ENCODE measurements around the gene WDPCP. TPM values are rescaled to one million over a fixed set of nuclear protein-coding genes. Genes with fewer than 3 reads are reported as not detected.

The WDPCP gene
- total and polyA plus RNA-seq, 2 of the 8 experiments (the other 6 are each of a cell fraction or from before 2014, with no cell fraction given), result 9.3 to 25.8 TPM

- DNase-seq (ENCODE audit: low read depth in 1 of 2, low spot score in 2 of 2), result peak; percentile 19 to 64
- no peak overlapping the region for H4K5ac ChIP-seq (ENCODE audit: insufficient read length, low read depth, low read length)
- H4K8ac ChIP-seq (ENCODE audit: extremely low read depth, insufficient read depth, low read length), result peak overlapping the region; percentile 63
- FAIRE-seq, result peak; percentile 99
- no peak overlapping the region for H3K4ac ChIP-seq (replicated peaks; ENCODE audit: insufficient read length, low read depth, low read length)
- H3K79me1 ChIP-seq (ENCODE audit: low read depth, low read length), result no peaks in the 10 kb centered on the region
- no peak overlapping the region for H2BK20ac ChIP-seq (ENCODE audit: low read length)
- H3K23me2 ChIP-seq (ENCODE audit: low read depth, low read length), result no peaks in the 10 kb centered on the region
- no peak overlapping the region for H2BK120ac ChIP-seq (replicated peaks; ENCODE audit: low read depth, low read length)
- no peak overlapping the region for H2BK5ac ChIP-seq (ENCODE audit: low read depth, low read length)
- H3K9ac ChIP-seq (replicated peaks in 1 of 4; ENCODE audit: extremely low read depth in 1 of 4, low read depth in 3 of 4, low read length in 3 of 4), result no peak overlapping the region
- no peak overlapping the region for H3K4me2 ChIP-seq (ENCODE audit: insufficient read depth in 1 of 2, low read depth in 2 of 2, low read length in 2 of 2)
- CTCF ChIA-PET (ENCODE audit: partially characterized antibody), result interaction anchor here (0.6 to 3.5 kb wide), 36 partner anchors 9 to 636 kb away, joined by 3 to 22 read pairs (median 4); no protein-coding TSS in a partner anchor
- no peak overlapping the region for H3K56ac ChIP-seq (replicated peaks; ENCODE audit: insufficient read length, low read depth, low read length)
- 71% methylated on average over 15 of the region's 15 CpGs; no CpG with 5 or more reads in 1 of the 2 experiments for WGBS, 2 experiments (ENCODE audit: extremely low coverage in 1 of 2, insufficient coverage in 1 of 2, insufficient read length in 1 of 2, insufficient replicate concordance in 2 of 2, low coverage in 1 of 2, low lambda C conversion rate in 2 of 2, missing lambda C conversion rate in 1 of 2)
- H3K9me3 ChIP-seq (ENCODE audit: insufficient read depth in 2 of 2, low read depth in 1 of 2, low read length in 1 of 2), result peaks cover 0 to 6% of the 10 kb centered on the region in 2 experiments
- H3K79me2 ChIP-seq (ENCODE audit: control insufficient read depth in 1 of 2, insufficient read depth in 2 of 2, low read length in 2 of 2), result no peaks in the 10 kb centered on the region
- POLR2A ChIA-PET (ENCODE audit: partially characterized antibody), result interaction anchor here (0.5 to 0.8 kb wide), 3 partner anchors 176 to 417 kb away, joined by 3 read pairs; partner anchors contain the start of gene UGP2
- peak overlapping the region; percentile 59 for H4K91ac ChIP-seq (replicated peaks; ENCODE audit: insufficient read length, low read length)
- no peak overlapping the region; the same call in 1 of the 2 replicates for H2AK5ac ChIP-seq (ENCODE audit: low read depth, low read length)
- no peaks in the 10 kb centered on the region for H3K27me3 ChIP-seq (replicated peaks in 1 of 4; ENCODE audit: control insufficient read depth in 3 of 4, extremely low read depth in 1 of 4, insufficient read depth in 3 of 4, low read length in 3 of 4)
- no peak overlapping the region for H3K14ac ChIP-seq (ENCODE audit: insufficient read length)
- peak overlapping the region; percentile 86 for H3K18ac ChIP-seq (ENCODE audit: extremely low read depth, low read length)
- no peak overlapping the region for H2AFZ ChIP-seq (ENCODE audit: low read length)
- H3K4me3 ChIP-seq (ENCODE audit: extremely low read depth in 1 of 4, insufficient read depth in 2 of 4, low read depth in 3 of 4, low read length in 4 of 4), result no peak overlapping the region
- peak overlapping the region; percentile 85 for H2BK12ac ChIP-seq (ENCODE audit: low read depth, low read length)
- H3K4me1 ChIP-seq (replicated peaks in 1 of 4; ENCODE audit: control insufficient read depth in 3 of 4, insufficient read depth in 4 of 4, low read length in 3 of 4), result no peaks in the 10 kb centered on the region
- no peaks in the 10 kb centered on the region for H4K20me1 ChIP-seq (replicated peaks in 1 of 2; ENCODE audit: control insufficient read depth in 1 of 2, insufficient read depth in 2 of 2, low read length in 2 of 2)
- no peak overlapping the region for H3K23ac ChIP-seq (ENCODE audit: insufficient read length)
- H3K27ac ChIP-seq (ENCODE audit: low read depth, low read length), result no peak overlapping the region
- 0 out of 2 replicates have a peak overlapping the region, but pooled peaks have one; percentile 54 for H2BK15ac ChIP-seq (ENCODE audit: low read length)
- H3K36me3 ChIP-seq (ENCODE audit: control insufficient read depth in 2 of 4, insufficient read depth in 4 of 4, low read length in 3 of 4), result no peaks in the 10 kb centered on the region
- TF ChIP-seq TEAD4 (IDR thresholded peaks at IDR 0.05; ENCODE audit: low read depth, low read length), result 0 out of 2 replicates have a peak, but pooled peaks have one; percentile 10
- TF ChIP-seq E2F6 (IDR thresholded peaks at IDR 0.05), result peak; percentile 85
- TF ChIP-seq KDM5A (IDR thresholded peaks at IDR 0.05; ENCODE audit: low read length), result no peak
- no peak for TF ChIP-seq CBX8 (IDR thresholded peaks at IDR 0.05; ENCODE audit: borderline replicate concordance, low read depth, low read length)
- 0 out of 2 replicates have a peak, but pooled peaks have one; percentile 20 for TF ChIP-seq CREB1 (IDR thresholded peaks at IDR 0.05)
- no peak for TF ChIP-seq CTBP2 (IDR thresholded peaks at IDR 0.05; ENCODE audit: borderline replicate concordance, insufficient read depth, insufficient read length, low read length)
- no peak for TF ChIP-seq SIX5 (IDR thresholded peaks at IDR 0.05; ENCODE audit: low read depth, low read length)
Measured at GRCh38 chr2:63424329-63425078, 163.8 kb downstream of the WDPCP start.
